Stimulated activated CD4-positive, alpha-beta T cell treated with anti-CD3 and anti-CD28 coated beads, Interleukin-4, amount 100 ng/mL, for 1 hour (primary cell): ENCODE measurements around the gene OR2AG1.

ENCODE experiments used
- DNase-seq: peaks from one replicate; pipeline ENCODE4 v3.0.0-alpha.2; 2020

OR2AG1 gene

GRCh38 chr11:6782720-6783119, at the start of gene OR2AG1:
OR2AG1 (plus strand) TSS chr11:6783020; CDS start chr11:6785038, 2,018 bp downstream.
- DNase-seq = no peak

- DNase-seq = no peak
Measured at GRCh38 chr11:6733326-6734275, 49.2 kb upstream of the OR2AG1 start.

GRCh38 chr11:6734616-6735015, 48.2 kb upstream of the OR2AG1 start:
- no peak for DNase-seq

GRCh38 chr11:6735306-6735705, 47.5 kb upstream of the OR2AG1 start:
- DNase-seq = no peak

GRCh38 chr11:6736495-6737121, 46.2 kb upstream of the OR2AG1 start:
- no peak for DNase-seq

- peak; percentile 43 for DNase-seq
Measured at GRCh38 chr11:6737872-6738466, 44.9 kb upstream of the OR2AG1 start.

GRCh38 chr11:6738590-6738989, 44.2 kb upstream of the OR2AG1 start:
- DNase-seq = no peak

- no peak for DNase-seq
Measured at GRCh38 chr11:6742260-6742659, 40.6 kb upstream of the OR2AG1 start.

GRCh38 chr11:6745018-6745417, 37.8 kb upstream of the OR2AG1 start:
- DNase-seq = no peak

GRCh38 chr11:6745465-6746015, 37.3 kb upstream of the OR2AG1 start:
- no peak for DNase-seq

- peak; percentile 28 for DNase-seq
Measured at GRCh38 chr11:6746086-6746618, 36.7 kb upstream of the OR2AG1 start.

GRCh38 chr11:6746626-6747025, 36.2 kb upstream of the OR2AG1 start:
- DNase-seq = no peak

- no peak for DNase-seq
Measured at GRCh38 chr11:6747097-6747668, 35.6 kb upstream of the OR2AG1 start.

GRCh38 chr11:6755303-6755952, 27.4 kb upstream of the OR2AG1 start:
- no peak for DNase-seq

GRCh38 chr11:6755953-6756347, 26.9 kb upstream of the OR2AG1 start:
- DNase-seq = no peak

- peak; percentile 52 for DNase-seq
Measured at GRCh38 chr11:6757373-6757967, 25.4 kb upstream of the OR2AG1 start.

GRCh38 chr11:6771926-6772893, 10.6 kb upstream of the OR2AG1 start, which contains the start of gene OR2AG2:
OR2AG2 (minus strand) TSS chr11:6771976; CDS start chr11:6768957, 3,019 bp downstream.
- DNase-seq = no peak

- DNase-seq = no peak
Measured at GRCh38 chr11:6778518-6778917, 4.3 kb upstream of the OR2AG1 start.

- DNase-seq = no peak
Measured at GRCh38 chr11:6780829-6781228, 2.0 kb upstream of the OR2AG1 start.

- DNase-seq = no peak
Measured at GRCh38 chr11:6790546-6790945, 7.7 kb downstream of the OR2AG1 start.
